ENCODE results near the gene BPIFA3.

The BPIFA3 gene

GRCh38 chr20:33259371-33259770 is 42.2 kb downstream of the BPIFA3 start:
- DNase-seq (ENCODE audit: low read depth in 3 of 3, low spot score in 1 of 3), result no peak

GRCh38 chr20:33261465-33261864 is 44.3 kb downstream of the BPIFA3 start:
- no peak for DNase-seq (ENCODE audit: low read depth in 3 of 3, low spot score in 1 of 3)

- no peak for DNase-seq (ENCODE audit: low read depth in 3 of 3, low spot score in 1 of 3)
These were observed 45.5 kb downstream of the BPIFA3 start for GRCh38 chr20:33262658-33263065.

- DNase-seq (ENCODE audit: low read depth in 3 of 3, low spot score in 1 of 3), result no peak
These were observed 46.6 kb downstream of the BPIFA3 start for GRCh38 chr20:33263784-33264183.

- DNase-seq (ENCODE audit: low read depth in 3 of 3, low spot score in 1 of 3), result no peak
These were observed 50.5 kb downstream of the BPIFA3 start for GRCh38 chr20:33267701-33268100.

GRCh38 chr20:33272155-33272873 is 55.2 kb downstream of the BPIFA3 start:
- no peak for DNase-seq (ENCODE audit: low read depth in 3 of 3, low spot score in 1 of 3)

- no peak for DNase-seq (ENCODE audit: low read depth in 3 of 3, low spot score in 1 of 3)
These were observed 56.1 kb downstream of the BPIFA3 start for GRCh38 chr20:33273117-33273851.

GRCh38 chr20:33275215-33275614 is 58.1 kb downstream of the BPIFA3 start:
- DNase-seq (ENCODE audit: low read depth in 3 of 3, low spot score in 1 of 3), result no peak

GRCh38 chr20:33275871-33276270 is 58.7 kb downstream of the BPIFA3 start:
- DNase-seq (ENCODE audit: low read depth in 3 of 3, low spot score in 1 of 3), result no peak

- no peak for DNase-seq (ENCODE audit: low read depth in 3 of 3, low spot score in 1 of 3)
These were observed 59.4 kb downstream of the BPIFA3 start for GRCh38 chr20:33276303-33277113.
